ENCODE results near the gene COPZ1.

Gene COPZ1

DNA sequence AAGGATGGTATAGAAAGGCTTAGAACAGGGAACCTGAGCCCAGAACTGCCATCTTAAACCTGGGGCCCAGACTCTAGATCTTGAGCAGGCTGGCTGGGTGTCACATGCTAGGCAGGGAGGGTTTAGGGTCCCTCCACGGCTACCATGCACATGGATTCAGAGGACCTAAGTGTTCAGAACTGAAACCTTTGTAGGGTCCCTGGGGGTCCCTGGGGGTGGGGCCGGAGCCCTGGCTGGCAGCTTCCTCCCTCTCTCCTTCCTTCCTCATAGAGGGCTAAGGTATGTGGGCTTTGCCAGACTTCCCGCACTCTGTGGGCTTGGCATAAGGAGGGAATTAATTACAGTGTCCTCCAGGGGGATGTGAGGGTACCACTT is 64.2 kb downstream of the COPZ1 start:
- Histone ChIP-seq H3K4ac (ENCODE audit: low read depth, low read length) (peak overlapping the region; percentile 18), H3K27me3 (ENCODE audit: insufficient read depth, low read length) (no peaks in the 10 kb centered on the region), H2BK12ac (ENCODE audit: low read length) (peak overlapping the region; percentile 78), H3K9me3 (ENCODE audit: insufficient read depth, low read depth, low read length) (no peaks in the 10 kb centered on the region), H3K9ac (ENCODE audit: low read length) (no peak overlapping the region), H3K27ac (ENCODE audit: low read depth, low read length) (peak overlapping the region; percentile 95), H4K8ac (ENCODE audit: low read depth, low read length) (peak overlapping the region; percentile 71), H2AFZ (ENCODE audit: insufficient read depth, low read length, poor library complexity) (peak overlapping the region; percentile 46), H2AK5ac (ENCODE audit: low read length) (peak overlapping the region; percentile 86), H3K18ac (ENCODE audit: low read length) (peak overlapping the region; percentile 86), H3K4me2 (ENCODE audit: low read length) (peak overlapping the region; percentile 12), H3K36me3 (ENCODE audit: control insufficient read depth in 1 of 2, insufficient read depth in 2 of 2, low read length in 2 of 2) (peaks cover 0 to 3% of the 10 kb centered on the region in 2 experiments), H4K12ac (ENCODE audit: low read depth, low read length) (no peak overlapping the region), H4K91ac (ENCODE audit: low read depth, low read length) (peak overlapping the region; percentile 72), H2BK5ac (ENCODE audit: low read depth, low read length, poor library complexity) (peak overlapping the region; percentile 88), H3K79me1 (ENCODE audit: low read length) (peaks cover 55% of the 10 kb centered on the region), H3K4me3 (ENCODE audit: low read depth, low read length) (no peak overlapping the region), H3K79me2 (ENCODE audit: control insufficient read depth, insufficient read depth, low read length, poor library complexity) (peaks cover 17% of the 10 kb centered on the region), H3K14ac (ENCODE audit: low read length) (peak overlapping the region; percentile 74), H3K4me1 (ENCODE audit: control insufficient read depth in 1 of 2, insufficient read depth in 2 of 2, low read length in 2 of 2) (peaks cover 55 to 68% of the 10 kb centered on the region in 2 experiments), H3K23ac (ENCODE audit: low read length) (no peak overlapping the region), H2BK120ac (ENCODE audit: insufficient read depth, low read length, poor library complexity) (peak overlapping the region; percentile 50)
- DNase-seq = no peak
- no CpG with 5 or more reads among the region's 3 CpGs for WGBS (ENCODE audit: extremely low coverage, insufficient coverage, insufficient read length)

DNA sequence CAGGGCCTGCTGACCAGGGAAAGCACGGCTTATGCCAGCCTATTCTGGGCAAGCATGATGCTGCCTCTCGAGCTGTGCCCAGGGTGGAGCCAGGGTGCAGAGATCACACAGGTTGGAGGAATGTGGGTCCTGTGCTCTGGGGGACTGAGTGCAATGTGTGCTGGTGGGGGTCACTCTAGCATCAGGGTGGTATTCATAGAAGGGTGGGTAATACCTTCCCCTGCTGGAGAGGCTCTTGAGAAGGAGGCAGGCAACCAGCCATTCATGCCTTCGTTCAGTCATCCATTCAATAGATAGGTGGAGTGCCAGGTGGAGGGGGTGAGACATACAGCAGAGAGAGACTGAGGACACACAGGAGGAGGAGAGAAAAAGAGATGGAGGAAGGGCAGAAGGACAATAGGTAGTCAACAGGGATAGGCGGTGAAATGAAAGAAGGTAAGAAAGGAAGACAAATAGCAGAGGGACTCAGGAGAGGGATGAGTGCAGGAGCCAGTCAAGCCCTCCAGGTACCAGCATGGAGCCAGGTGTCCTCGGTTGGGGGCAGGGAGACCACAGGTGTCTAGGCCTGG is 64.8 kb downstream of the COPZ1 start:
- H4K8ac ChIP-seq (ENCODE audit: low read depth, low read length) = peak overlapping the region; percentile 71
- peak overlapping the region; percentile 72 for H4K91ac ChIP-seq (ENCODE audit: low read depth, low read length)
- no peaks in the 10 kb centered on the region for H3K36me3 ChIP-seq (ENCODE audit: control insufficient read depth in 1 of 2, insufficient read depth in 2 of 2, low read length in 2 of 2)
- peaks cover 17% of the 10 kb centered on the region for H3K79me2 ChIP-seq (ENCODE audit: control insufficient read depth, insufficient read depth, low read length, poor library complexity)
- H4K12ac ChIP-seq (ENCODE audit: low read depth, low read length) = no peak overlapping the region
- peak overlapping the region; percentile 46 for H2AFZ ChIP-seq (ENCODE audit: insufficient read depth, low read length, poor library complexity)
- no peak for DNase-seq
- H3K79me1 ChIP-seq (ENCODE audit: low read length) = peaks cover 50% of the 10 kb centered on the region
- no peak overlapping the region for H3K9ac ChIP-seq (ENCODE audit: low read length)
- H3K18ac ChIP-seq (ENCODE audit: low read length) = peak overlapping the region; percentile 86
- peak overlapping the region; percentile 74 for H3K14ac ChIP-seq (ENCODE audit: low read length)
- H3K9me3 ChIP-seq (ENCODE audit: insufficient read depth, low read depth, low read length) = no peaks in the 10 kb centered on the region
- H3K4me1 ChIP-seq (ENCODE audit: control insufficient read depth in 1 of 2, insufficient read depth in 2 of 2, low read length in 2 of 2) = peaks cover 49 to 63% of the 10 kb centered on the region in 2 experiments
- H2BK120ac ChIP-seq (ENCODE audit: insufficient read depth, low read length, poor library complexity) = peak overlapping the region; percentile 50
- peak overlapping the region; percentile 18 for H3K4ac ChIP-seq (ENCODE audit: low read depth, low read length)
- H3K4me3 ChIP-seq (ENCODE audit: low read depth, low read length) = no peak overlapping the region
- peak overlapping the region; percentile 86 for H2AK5ac ChIP-seq (ENCODE audit: low read length)
- peak overlapping the region; percentile 78 for H2BK12ac ChIP-seq (ENCODE audit: low read length)
- no CpG with 5 or more reads among the region's 5 CpGs for WGBS (ENCODE audit: extremely low coverage, insufficient coverage, insufficient read length)
- no peaks in the 10 kb centered on the region for H3K27me3 ChIP-seq (ENCODE audit: insufficient read depth, low read length)
- H2BK5ac ChIP-seq (ENCODE audit: low read depth, low read length, poor library complexity) = peak overlapping the region; percentile 88
- H3K27ac ChIP-seq (ENCODE audit: low read depth, low read length) = peak overlapping the region; percentile 95
- no peak overlapping the region for H3K23ac ChIP-seq (ENCODE audit: low read length)
- peak overlapping the region; percentile 87 for H3K4me2 ChIP-seq (ENCODE audit: low read length)

DNA sequence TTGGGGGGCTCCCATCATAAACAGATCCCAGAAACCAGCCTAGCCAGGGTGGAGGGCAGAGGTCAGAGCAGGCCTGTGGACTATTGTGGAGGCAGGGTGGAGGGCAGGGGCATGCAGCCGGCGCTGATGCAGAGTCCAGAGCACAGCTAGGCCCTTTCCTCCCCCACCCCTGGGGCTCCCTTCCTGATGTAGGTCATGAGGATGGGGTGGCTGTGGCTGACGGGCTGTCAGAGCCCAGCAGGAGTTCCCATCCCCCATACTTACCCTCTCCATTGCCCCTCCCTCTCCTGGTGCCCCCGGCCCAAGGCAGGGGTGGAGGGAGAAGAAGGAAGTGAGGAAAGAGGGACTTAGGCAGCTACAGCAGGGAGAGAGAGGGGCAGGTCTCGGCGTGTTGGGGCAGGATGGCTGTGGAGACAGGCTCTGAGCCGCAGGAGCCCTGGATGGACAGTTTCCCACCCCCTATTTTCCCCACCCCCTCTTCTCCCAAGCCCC is 65.3 kb downstream of the COPZ1 start:
- peak overlapping the region; percentile 95 for H3K27ac ChIP-seq (ENCODE audit: low read depth, low read length)
- H3K9ac ChIP-seq (ENCODE audit: low read length) = no peak overlapping the region
- H3K4ac ChIP-seq (ENCODE audit: low read depth, low read length) = peak overlapping the region; percentile 18
- H3K9me3 ChIP-seq (ENCODE audit: insufficient read depth, low read depth, low read length) = no peaks in the 10 kb centered on the region
- no peak overlapping the region for H3K23ac ChIP-seq (ENCODE audit: low read length)
- peak overlapping the region; percentile 87 for H3K4me2 ChIP-seq (ENCODE audit: low read length)
- no peak overlapping the region for H2AFZ ChIP-seq (ENCODE audit: insufficient read depth, low read length, poor library complexity)
- peaks cover 46% of the 10 kb centered on the region for H3K79me1 ChIP-seq (ENCODE audit: low read length)
- DNase-seq = no peak
- H3K14ac ChIP-seq (ENCODE audit: low read length) = peak overlapping the region; percentile 49
- peaks cover 2 to 5% of the 10 kb centered on the region in 2 experiments for H3K36me3 ChIP-seq (ENCODE audit: control insufficient read depth in 1 of 2, insufficient read depth in 2 of 2, low read length in 2 of 2)
- H2BK12ac ChIP-seq (ENCODE audit: low read length) = peak overlapping the region; percentile 44
- peak overlapping the region; percentile 86 for H2AK5ac ChIP-seq (ENCODE audit: low read length)
- peak overlapping the region; percentile 68 for H4K8ac ChIP-seq (ENCODE audit: low read depth, low read length)
- H3K79me2 ChIP-seq (ENCODE audit: control insufficient read depth, insufficient read depth, low read length, poor library complexity) = peaks cover 16% of the 10 kb centered on the region
- H3K27me3 ChIP-seq (ENCODE audit: insufficient read depth, low read length) = no peaks in the 10 kb centered on the region
- H3K18ac ChIP-seq (ENCODE audit: low read length) = peak overlapping the region; percentile 44
- H3K4me3 ChIP-seq (ENCODE audit: low read depth, low read length) = peak overlapping the region; percentile 79
- peak overlapping the region; percentile 72 for H4K91ac ChIP-seq (ENCODE audit: low read depth, low read length)
- no CpG with 5 or more reads among the region's 7 CpGs for WGBS (ENCODE audit: extremely low coverage, insufficient coverage, insufficient read length)
- no peak overlapping the region for H4K12ac ChIP-seq (ENCODE audit: low read depth, low read length)
- H3K4me1 ChIP-seq (ENCODE audit: control insufficient read depth in 1 of 2, insufficient read depth in 2 of 2, low read length in 2 of 2) = peaks cover 44 to 57% of the 10 kb centered on the region in 2 experiments
- H2BK5ac ChIP-seq (ENCODE audit: low read depth, low read length, poor library complexity) = peak overlapping the region; percentile 24
- H2BK120ac ChIP-seq (ENCODE audit: insufficient read depth, low read length, poor library complexity) = peak overlapping the region; percentile 50

DNA sequence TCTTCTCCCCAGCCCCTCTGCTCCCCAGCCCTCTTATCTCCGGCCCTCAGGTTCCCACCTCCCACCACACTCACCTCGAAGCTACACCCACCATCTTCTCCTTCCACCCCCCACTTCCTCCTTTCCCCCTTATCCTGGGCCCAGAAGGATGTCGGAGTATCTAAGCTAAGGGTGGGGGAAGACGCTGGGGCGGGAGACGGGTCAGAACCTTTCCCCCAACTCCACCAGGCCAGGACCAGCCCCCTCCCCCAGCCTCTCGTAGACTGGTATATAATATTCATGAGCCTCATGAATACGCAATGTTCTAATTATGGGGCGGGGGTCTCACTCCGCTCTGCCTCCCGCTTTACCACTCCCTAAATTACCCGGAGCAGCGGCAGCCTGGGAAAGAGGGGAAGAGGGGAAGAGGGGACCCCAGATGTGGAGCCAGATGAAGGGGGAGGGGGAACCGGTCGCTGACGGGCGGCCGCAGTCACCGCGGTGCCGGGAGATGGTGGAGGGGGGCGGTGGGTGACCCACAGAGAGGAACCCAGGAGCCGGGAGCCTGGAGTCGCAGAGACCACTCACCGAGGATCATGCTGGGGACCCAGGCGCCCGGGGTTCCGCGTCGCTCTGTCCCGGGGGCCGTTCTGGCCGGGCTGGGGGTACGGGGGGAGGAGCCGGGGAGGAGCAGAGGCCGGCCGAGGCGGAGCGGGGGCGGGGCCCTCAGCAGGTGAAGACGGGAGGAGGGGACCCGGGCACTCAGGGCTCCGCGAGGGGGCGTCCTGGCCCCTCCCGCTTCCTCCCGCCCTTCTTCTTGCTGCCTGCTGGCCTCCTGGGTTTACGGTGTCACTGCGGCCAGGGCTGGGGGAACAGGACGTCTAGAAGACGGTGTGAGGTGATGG is 66.0 kb downstream of the COPZ1 start:
- peak overlapping the region; percentile 63 for H3K9ac ChIP-seq (ENCODE audit: low read length)
- peak overlapping the region; percentile 57 for H2BK120ac ChIP-seq (ENCODE audit: insufficient read depth, low read length, poor library complexity)
- H3K4me2 ChIP-seq (ENCODE audit: low read length) = peak overlapping the region; percentile 87
- peak; percentile 42 to 49 for DNase-seq
- peaks cover 38 to 51% of the 10 kb centered on the region in 2 experiments for H3K4me1 ChIP-seq (ENCODE audit: control insufficient read depth in 1 of 2, insufficient read depth in 2 of 2, low read length in 2 of 2)
- peak overlapping the region; percentile 78 for H4K91ac ChIP-seq (ENCODE audit: low read depth, low read length)
- no peaks in the 10 kb centered on the region for H3K9me3 ChIP-seq (ENCODE audit: insufficient read depth, low read depth, low read length)
- H3K27me3 ChIP-seq (ENCODE audit: insufficient read depth, low read length) = no peaks in the 10 kb centered on the region
- peak overlapping the region; percentile 47 for H3K4ac ChIP-seq (ENCODE audit: low read depth, low read length)
- H3K79me2 ChIP-seq (ENCODE audit: control insufficient read depth, insufficient read depth, low read length, poor library complexity) = peaks cover 15% of the 10 kb centered on the region
- no CpG with 5 or more reads among the region's 51 CpGs for WGBS (ENCODE audit: extremely low coverage, insufficient coverage, insufficient read length)
- peak overlapping the region; percentile 73 for H3K18ac ChIP-seq (ENCODE audit: low read length)
- H3K23ac ChIP-seq (ENCODE audit: low read length) = no peak overlapping the region
- H3K36me3 ChIP-seq (ENCODE audit: control insufficient read depth in 1 of 2, insufficient read depth in 2 of 2, low read length in 2 of 2) = peaks cover 7 to 10% of the 10 kb centered on the region in 2 experiments
- peak overlapping the region; percentile 59 for H3K14ac ChIP-seq (ENCODE audit: low read length)
- peak overlapping the region; percentile 79 for H3K4me3 ChIP-seq (ENCODE audit: low read depth, low read length)
- H2BK12ac ChIP-seq (ENCODE audit: low read length) = no peak overlapping the region
- H3K27ac ChIP-seq (ENCODE audit: low read depth, low read length) = peak overlapping the region; percentile 95
- peak overlapping the region; percentile 64 for H2AFZ ChIP-seq (ENCODE audit: insufficient read depth, low read length, poor library complexity)
- H4K8ac ChIP-seq (ENCODE audit: low read depth, low read length) = peak overlapping the region; percentile 56
- no peak overlapping the region for H2AK5ac ChIP-seq (ENCODE audit: low read length)
- peaks cover 41% of the 10 kb centered on the region for H3K79me1 ChIP-seq (ENCODE audit: low read length)
- H2BK5ac ChIP-seq (ENCODE audit: low read depth, low read length, poor library complexity) = peak overlapping the region; percentile 80
- no peak overlapping the region for H4K12ac ChIP-seq (ENCODE audit: low read depth, low read length)

Measured in trophoblast cell (in vitro differentiated cells and primary cell).